OCI-LY7 (cell line): ENCODE data around the gene ISM1. TPM values are rescaled to one million over a fixed set of nuclear protein-coding genes. Genes with fewer than 3 reads are reported as not detected.

Source experiments
- BruUV-seq: library from RNA; stranded (reverse); fragments of 400-500 nt; replicated peaks from 2 replicates; lab custom pipeline; 2021; lab: Mats Ljungman, UMichigan
- CTCF ChIA-PET: fragments of 300-600 bp; sonication (Branson Sonifier 250); formaldehyde crosslinking; loops from one replicate; lab custom pipeline; 2022; ENCODE audit warnings: antibody characterized with exemption; ENCODE audit not compliant: unreplicated experiment; lab: Charles Lee
- POLR2A ChIA-PET: fragments of 300-600 bp; sonication (Branson Sonifier 250); formaldehyde crosslinking; loops from one replicate; lab custom pipeline; 2022; ENCODE audit warnings: antibody characterized with exemption; lab: Charles Lee
- DNase-seq: peaks from one replicate; pipeline ENCODE4 v3.0.0-alpha.2; 2015; ENCODE audit warnings: low spot score
- H2AFZ ChIP-seq: fragments of 200-600 bp; sonication (generic), shearing (Covaris generic); 2 replicates; pipeline ENCODE4 v1.6.1; 2014; ENCODE audit warnings: mild to moderate bottlenecking, antibody characterized with exemption, low read length, moderate library complexity
- H3K27ac ChIP-seq: fragments of 200-600 bp; sonication (generic); 2 replicates; pipeline ENCODE4 v1.5.1; 2014; ENCODE audit warnings: mixed run types, low read depth, mild to moderate bottlenecking, moderate library complexity, low read length, inconsistent platforms; ENCODE audit not compliant: poor library complexity, severe bottlenecking
- H3K36me3 ChIP-seq: fragments of 200-600 bp; sonication (generic); 2 replicates; pipeline ENCODE4 v1.6.1; 2014; ENCODE audit warnings: mild to moderate bottlenecking, antibody characterized with exemption, low read length, moderate library complexity, mixed read lengths; ENCODE audit not compliant: insufficient read depth
- H3K4me1 ChIP-seq: fragments of 200-600 bp; sonication (generic); 2 replicates; pipeline ENCODE4 v1.5.1; 2014; ENCODE audit warnings: mild to moderate bottlenecking, low read length; ENCODE audit not compliant: insufficient read depth, poor library complexity, severe bottlenecking
- H3K4me2 ChIP-seq: fragments of 200-600 bp; sonication (generic); 2 replicates; pipeline ENCODE4 v1.6.1; 2014; ENCODE audit warnings: mild to moderate bottlenecking, low read length
- H3K4me3 ChIP-seq: fragments of 200-600 bp; sonication (generic); 2 replicates; pipeline ENCODE4 v1.5.1; 2014; ENCODE audit warnings: mild to moderate bottlenecking, low read depth, low read length; ENCODE audit not compliant: poor library complexity, severe bottlenecking
- H3K79me2 ChIP-seq: fragments of 200-600 bp; sonication (generic); 2 replicates; pipeline ENCODE4 v1.6.1; 2016; ENCODE audit warnings: low read depth, mild to moderate bottlenecking, low read length, moderate library complexity, mixed read lengths; ENCODE audit not compliant: insufficient read depth
- H3K9me2 ChIP-seq: fragments of 200-600 bp; sonication (generic); 2 replicates; pipeline ENCODE4 v1.6.1; 2016; ENCODE audit warnings: mild to moderate bottlenecking, low read length, mixed read lengths; ENCODE audit not compliant: insufficient read depth
- H3K9me3 ChIP-seq: fragments of 200-600 bp; sonication (generic); 2 replicates; pipeline ENCODE4 v1.6.1; 2014; ENCODE audit warnings: mild to moderate bottlenecking, mixed run types, low read length, mixed read lengths
- H4K20me1 ChIP-seq: fragments of 200-600 bp; sonication (generic); 2 replicates; pipeline ENCODE4 v1.6.1; 2014; ENCODE audit warnings: mild to moderate bottlenecking, antibody characterized with exemption, low read length, moderate library complexity, mixed read lengths; ENCODE audit not compliant: insufficient read depth
- EZH2phosphoT487 ChIP-seq: fragments of 200-600 bp; sonication (generic); IDR thresholded peaks from 2 replicates; pipeline ENCODE4 v1.6.1; 2018; ENCODE audit warnings: low read depth, borderline replicate concordance, mild to moderate bottlenecking, mixed run types, antibody characterized with exemption, low read length, moderate library complexity, mixed read lengths
- intact Hi-C: fragments of 100-400 bp; cut with micrococcal nuclease; formaldehyde crosslinking; loops from one replicate; pipeline ENCODE4 v1.10.0; 2022; ENCODE audit not compliant: unreplicated experiment
- total RNA-seq, 2 experiments: library from RNA; depleted of rRNA in 1 of 2; stranded (reverse); fragments of >200 nt in 1 of 2; shearing (Covaris generic) in 1 of 2; gene quantifications; 2 replicates each; pipeline ENCODE4 v1.2.3, GENCODE V29; 2014 to 2022
- TF ChIP-seq, protein P1 (sequence below): fragments of 200-600 bp; sonication (generic); conservative IDR thresholded peaks from 2 replicates; pipeline ENCODE4 v1.5.1; 2014; ENCODE audit warnings: mild to moderate bottlenecking, antibody characterized with exemption, low read length, moderate library complexity, mixed read lengths

ISM1 gene
- total RNA-seq, 2 experiments from 2014 or later, result not detected

DNA sequence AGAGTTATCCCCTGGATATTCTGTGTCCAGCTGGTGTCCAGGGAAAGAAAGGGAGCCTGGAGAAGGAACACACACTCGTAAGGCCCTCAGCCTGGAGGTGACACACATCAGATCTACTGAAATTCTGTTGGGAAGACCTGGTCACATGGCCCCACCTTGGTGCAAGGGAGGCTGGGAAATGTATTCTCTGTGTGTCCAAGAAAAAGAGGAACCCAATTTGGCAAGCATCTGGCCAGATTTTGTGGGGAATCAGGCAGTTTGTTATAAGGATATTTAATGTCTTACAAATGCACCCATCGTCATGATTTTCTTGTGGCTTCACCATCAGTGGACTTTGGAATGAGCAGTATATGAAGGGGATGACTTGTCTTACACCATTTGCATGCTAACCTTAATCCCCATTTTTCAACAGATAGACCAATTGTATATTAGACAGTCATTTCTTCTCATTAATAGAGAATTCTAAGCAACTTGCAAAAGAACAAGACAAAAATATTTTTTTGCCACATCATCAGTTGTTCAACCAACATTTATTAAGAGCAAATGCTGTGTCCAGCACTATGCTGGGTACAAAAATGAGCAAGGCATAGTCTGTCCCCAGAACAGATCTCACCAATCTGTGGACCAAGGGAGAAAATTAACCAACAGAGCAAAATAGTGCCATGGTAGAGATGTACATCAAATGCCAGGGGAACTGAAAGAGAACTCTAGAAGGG lies 59.7 kb downstream of the ISM1 start:
- Histone ChIP-seq H3K4me3 (no peak overlapping the region), H3K79me2 (no peaks in the 10 kb centered on the region), H3K9me3 (no peaks in the 10 kb centered on the region), H3K27ac (no peak overlapping the region), H4K20me1 (no peaks in the 10 kb centered on the region), H3K9me2 (no peaks in the 10 kb centered on the region), H3K36me3 (no peaks in the 10 kb centered on the region), H2AFZ (no peak overlapping the region), H3K4me1 (no peaks in the 10 kb centered on the region), H3K4me2 (no peak overlapping the region)
- ChIA-PET CTCF (no interaction called here), POLR2A (no interaction called here)
- no TSS peak for BruUV-seq
- intact Hi-C loops, result no loop called here
- TF ChIP-seq, protein P1, sequence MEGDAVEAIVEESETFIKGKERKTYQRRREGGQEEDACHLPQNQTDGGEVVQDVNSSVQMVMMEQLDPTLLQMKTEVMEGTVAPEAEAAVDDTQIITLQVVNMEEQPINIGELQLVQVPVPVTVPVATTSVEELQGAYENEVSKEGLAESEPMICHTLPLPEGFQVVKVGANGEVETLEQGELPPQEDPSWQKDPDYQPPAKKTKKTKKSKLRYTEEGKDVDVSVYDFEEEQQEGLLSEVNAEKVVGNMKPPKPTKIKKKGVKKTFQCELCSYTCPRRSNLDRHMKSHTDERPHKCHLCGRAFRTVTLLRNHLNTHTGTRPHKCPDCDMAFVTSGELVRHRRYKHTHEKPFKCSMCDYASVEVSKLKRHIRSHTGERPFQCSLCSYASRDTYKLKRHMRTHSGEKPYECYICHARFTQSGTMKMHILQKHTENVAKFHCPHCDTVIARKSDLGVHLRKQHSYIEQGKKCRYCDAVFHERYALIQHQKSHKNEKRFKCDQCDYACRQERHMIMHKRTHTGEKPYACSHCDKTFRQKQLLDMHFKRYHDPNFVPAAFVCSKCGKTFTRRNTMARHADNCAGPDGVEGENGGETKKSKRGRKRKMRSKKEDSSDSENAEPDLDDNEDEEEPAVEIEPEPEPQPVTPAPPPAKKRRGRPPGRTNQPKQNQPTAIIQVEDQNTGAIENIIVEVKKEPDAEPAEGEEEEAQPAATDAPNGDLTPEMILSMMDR, result no peak
- no peak for TF ChIP-seq EZH2phosphoT487
- DNase-seq, result no peak

DNA sequence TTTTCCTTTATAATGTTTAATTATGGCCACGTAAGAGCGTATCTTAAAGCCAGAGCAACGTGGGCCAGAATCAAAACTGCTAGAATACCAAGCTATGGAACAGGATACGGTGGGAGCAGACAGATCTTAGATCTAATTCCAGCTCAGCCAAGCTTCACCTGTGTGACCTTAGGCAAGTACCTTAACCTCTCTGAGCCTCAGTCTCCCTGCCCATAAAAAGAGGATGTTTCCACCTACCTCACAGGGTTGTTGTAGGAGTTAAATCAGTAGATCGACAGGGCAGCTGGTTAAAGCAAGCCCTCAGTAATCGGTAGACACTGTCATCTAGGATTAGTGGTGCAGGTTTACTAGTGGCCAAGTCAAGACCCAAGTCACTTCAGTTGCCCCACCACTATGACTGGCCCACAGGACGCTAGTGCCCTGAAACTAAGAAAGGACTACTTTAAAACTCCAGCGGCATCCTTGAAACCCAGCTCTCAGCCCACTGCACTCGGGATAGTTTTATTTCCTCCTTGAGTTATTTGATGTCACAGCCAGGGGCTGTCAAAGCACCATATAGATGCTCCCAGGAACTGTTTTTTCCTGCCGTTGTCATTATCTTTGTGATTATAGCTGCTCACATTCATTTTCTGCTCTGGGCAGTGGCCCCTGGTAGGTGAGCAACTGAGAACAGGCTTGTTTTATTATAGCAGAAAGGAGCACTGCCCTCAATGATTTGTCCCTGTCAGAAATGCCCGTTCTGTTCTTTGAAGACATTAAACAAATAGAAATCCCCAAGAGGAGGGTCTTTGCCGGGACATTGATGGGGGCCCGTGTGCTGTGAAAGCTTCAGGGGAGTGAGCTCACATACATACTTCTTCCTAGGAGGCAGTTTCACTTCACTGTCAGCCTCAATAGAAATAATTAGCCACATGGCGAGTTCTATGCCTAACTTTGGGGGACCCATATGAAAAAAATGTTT lies 63.1 kb downstream of the ISM1 start:
- DNase-seq, result no peak
- POLR2A ChIA-PET, result interaction anchor here (0.6 kb wide), 1 partner anchor 11 kb away, joined by 4 read pairs; no protein-coding TSS in a partner anchor
- CTCF ChIA-PET, result no interaction called here
- H3K79me2 ChIP-seq, result no peaks in the 10 kb centered on the region
- H3K4me1 ChIP-seq, result no peaks in the 10 kb centered on the region
- H3K27ac ChIP-seq, result no peak overlapping the region
- H3K9me2 ChIP-seq, result no peaks in the 10 kb centered on the region
- no peaks in the 10 kb centered on the region for H3K9me3 ChIP-seq
- H3K36me3 ChIP-seq, result no peaks in the 10 kb centered on the region
- H4K20me1 ChIP-seq, result no peaks in the 10 kb centered on the region
- BruUV-seq, result no TSS peak
- intact Hi-C loops, result no loop called here
- TF ChIP-seq, protein P1, result no peak
- no peak for TF ChIP-seq EZH2phosphoT487
- H3K4me2 ChIP-seq, result no peak overlapping the region
- H2AFZ ChIP-seq, result no peak overlapping the region
- no peak overlapping the region for H3K4me3 ChIP-seq
